Liver (tissue), 9 donors: ENCODE results near the gene DCD. TPM values are rescaled to one million over a fixed set of nuclear protein-coding genes. Genes with fewer than 3 reads are reported as not detected.

Source experiments
- DNase-seq: peaks from one replicate; pipeline ENCODE4 v3.0.0-alpha.2; 2017; ENCODE audit warnings: low spot score
- H3K27ac ChIP-seq, 2 donors: one replicate each; pipeline ENCODE4 v1.7.0; 2013; ENCODE audit warnings: inconsistent platforms in 2 of 2, low read length in 2 of 2, control low read depth in 1 of 2, low read depth in 1 of 2, mild to moderate bottlenecking in 1 of 2
- H3K27me3 ChIP-seq, 4 donors: one replicate each; pipeline versions ENCODE4 v1.6.1 to v1.7.0; 2013; ENCODE audit warnings: low read length in 3 of 4, inconsistent platforms in 1 of 4, mild to moderate bottlenecking in 1 of 4, moderate library complexity in 1 of 4; ENCODE audit not compliant: control insufficient read depth in 4 of 4, insufficient read depth in 4 of 4
- H3K36me3 ChIP-seq, 4 donors: one replicate each; pipeline versions ENCODE4 v1.6.1 to v1.7.0; 2013; ENCODE audit warnings: low read length in 3 of 4, mild to moderate bottlenecking in 3 of 4, low read depth in 1 of 4, moderate library complexity in 1 of 4; ENCODE audit not compliant: control insufficient read depth in 4 of 4, insufficient read depth in 3 of 4
- H3K4me1 ChIP-seq, 4 donors: one replicate each; pipeline versions ENCODE4 v1.6.1 to v1.7.0; 2013; ENCODE audit warnings: low read length in 3 of 4, mild to moderate bottlenecking in 3 of 4, moderate library complexity in 1 of 4; ENCODE audit not compliant: control insufficient read depth in 4 of 4, insufficient read depth in 4 of 4
- H3K4me3 ChIP-seq, 3 donors: one replicate each; pipeline versions ENCODE4 v1.6.1 to v1.7.0; 2013; ENCODE audit warnings: low read length in 3 of 3, control low read depth in 1 of 3, low read depth in 1 of 3, mild to moderate bottlenecking in 1 of 3
- H3K9ac ChIP-seq, 2 donors: one replicate each; pipeline ENCODE4 v1.7.0; 2013; ENCODE audit warnings: low read length in 2 of 2, mild to moderate bottlenecking in 2 of 2, moderate library complexity in 2 of 2, control low read depth in 1 of 2, low read depth in 1 of 2
- H3K9me3 ChIP-seq, 4 donors: one replicate each; pipeline versions ENCODE4 v1.6.1 to v1.7.0; 2013; ENCODE audit warnings: low read length in 3 of 4; ENCODE audit not compliant: control insufficient read depth in 4 of 4
- ATF3 ChIP-seq: IDR thresholded peaks from 2 replicates; pipeline ENCODE4 v1.6.1; 2016; ENCODE audit warnings: antibody characterized with exemption
- EGR1 ChIP-seq, 2 donors: IDR thresholded peaks; 2 replicates each; pipeline ENCODE4 v1.6.1; 2016 to 2018; ENCODE audit warnings: antibody characterized with exemption in 2 of 2, low read depth in 2 of 2
- FOXA1 ChIP-seq: IDR thresholded peaks from 2 replicates; pipeline ENCODE4 v1.6.1; 2016; ENCODE audit warnings: antibody characterized with exemption
- FOXA2 ChIP-seq: IDR thresholded peaks from 2 replicates; pipeline ENCODE4 v1.6.1; 2016; ENCODE audit warnings: antibody characterized with exemption
- GABPA ChIP-seq, 2 donors: IDR thresholded peaks in 1 of 2; conservative IDR thresholded peaks in 1 of 2; 2 replicates each; pipeline ENCODE4 v1.6.1; 2016; ENCODE audit warnings: antibody characterized with exemption in 2 of 2, mild to moderate bottlenecking in 1 of 2, moderate library complexity in 1 of 2
- HNF4A ChIP-seq, 2 donors: conservative IDR thresholded peaks; 2 replicates each; pipeline ENCODE4 v1.6.1; 2016; ENCODE audit warnings: antibody characterized with exemption in 2 of 2, mild to moderate bottlenecking in 2 of 2
- HNF4G ChIP-seq: IDR thresholded peaks from 2 replicates; pipeline ENCODE4 v1.6.1; 2016; ENCODE audit warnings: antibody characterized with exemption
- JUND ChIP-seq, 2 donors: IDR thresholded peaks; 2 replicates each; pipeline ENCODE4 v1.6.1; 2016; ENCODE audit warnings: antibody characterized with exemption in 2 of 2
- MAX ChIP-seq: IDR thresholded peaks from 2 replicates; pipeline ENCODE4 v1.6.1; 2016; ENCODE audit warnings: antibody characterized with exemption
- RAD21 ChIP-seq, 2 donors: IDR thresholded peaks; 2 replicates each; pipeline ENCODE4 v1.6.1; 2016; ENCODE audit warnings: antibody characterized with exemption in 2 of 2, mild to moderate bottlenecking in 2 of 2
- REST ChIP-seq: IDR thresholded peaks from 2 replicates; pipeline ENCODE4 v1.6.1; 2016; ENCODE audit warnings: antibody characterized with exemption, mild to moderate bottlenecking
- RXRA ChIP-seq, 2 donors: IDR thresholded peaks; 2 replicates each; pipeline ENCODE4 v1.6.1; 2017 to 2018; ENCODE audit warnings: antibody characterized with exemption in 2 of 2, mild to moderate bottlenecking in 1 of 2
- SP1 ChIP-seq: IDR thresholded peaks from 2 replicates; pipeline ENCODE4 v1.6.1; 2018; ENCODE audit warnings: antibody characterized with exemption, mild to moderate bottlenecking
- TAF1 ChIP-seq: conservative IDR thresholded peaks from 2 replicates; pipeline ENCODE4 v1.6.1; 2016; ENCODE audit warnings: antibody characterized with exemption, mild to moderate bottlenecking
- YY1 ChIP-seq: IDR thresholded peaks from 2 replicates; pipeline ENCODE4 v1.6.1; 2016; ENCODE audit warnings: antibody characterized with exemption, mild to moderate bottlenecking
- ZBTB33 ChIP-seq: IDR thresholded peaks from 2 replicates; pipeline ENCODE4 v1.6.1; 2016; ENCODE audit warnings: antibody characterized with exemption
- WGBS: extraction: QIAGEN DNeasy Blood & Tissue Kit; methylation state at CpG from one replicate; pipeline ENCODE4 v1.1.7; 2013; 5-methylcytosine and 5-hydroxymethylcytosine counted together
- polyA plus RNA-seq, 2 donors: library from polyadenylated mRNA; stranded (reverse) in 1 of 2; unstranded in 1 of 2; fragments of 200-250 nt in 1 of 2; fragments of >200 nt in 1 of 2; fragmentation: Nextera tagmentation in 1 of 2; extraction: Ambion mirVana in 1 of 2; gene quantifications; one replicate each; pipeline versions ENCODE4 v1.2.1 to v1.2.3, GENCODE V29; 2013 to 2015
- total RNA-seq, 2 donors: library from RNA; depleted of rRNA; stranded (reverse); fragments of >200 nt; gene quantifications; one replicate each; pipeline ENCODE4 v1.2.3, GENCODE V29; 2014
- donor health status: healthy.
- donor health status: healthy.
- donor health status: healthy.
- donor health status: healthy.
- donor health status: healthy.

The DCD gene
- total RNA-seq = not detected
- polyA plus RNA-seq = not detected

- H3K36me3 ChIP-seq = no peaks in the 10 kb centered on the region
- no peaks in the 10 kb centered on the region for H3K9me3 ChIP-seq
- no peak within 1 kb of the TSS for H3K9ac ChIP-seq
- no peak within 1 kb of the TSS for H3K27ac ChIP-seq
- no peak for DNase-seq
- 87% methylated on average over 2 of the region's 2 CpGs for WGBS
- no peaks in the 10 kb centered on the region for H3K4me1 ChIP-seq
- peaks cover 0 to 5% (median 0%) of the 10 kb centered on the region in 4 donors for H3K27me3 ChIP-seq
- no peak for TF ChIP-seq EGR1 (IDR thresholded peaks at IDR 0.05; ENCODE audit: low read depth in 2 of 2)
- no peak for TF ChIP-seq TAF1
- TF ChIP-seq ZBTB33 = no peak
- no peak for TF ChIP-seq REST
- H3K4me3 ChIP-seq = no peak within 1 kb of the TSS
Measured at GRCh38 chr12:54648265-54648664, at the start of gene DCD. TSS of gene DCD (minus strand) at chr12:54648365. CDS start at chr12:54648303, 62 bp downstream.

- no peaks in the 10 kb centered on the region for H3K27me3 ChIP-seq
- WGBS = 38% methylated on average over 1 of the region's 1 CpG
- no peak overlapping the region for H3K27ac ChIP-seq
- no peaks in the 10 kb centered on the region for H3K4me1 ChIP-seq
- H3K9ac ChIP-seq = no peak overlapping the region
- H3K36me3 ChIP-seq = no peaks in the 10 kb centered on the region
- TF ChIP-seq JUND (IDR thresholded peaks at IDR 0.05) (no peak), RXRA (IDR thresholded peaks at IDR 0.05) (no peak), FOXA1 (no peak), MAX (no peak), ATF3 (no peak), REST (no peak), GABPA (IDR thresholded peaks at IDR 0.05 in 1 of 2, conservative IDR thresholded peaks at IDR 0.05 in 1 of 2) (no peak), SP1 (no peak), HNF4G (no peak), HNF4A (conservative IDR thresholded peaks at IDR 0.05) (no peak), YY1 (no peak), RAD21 (IDR thresholded peaks at IDR 0.05) (no peak), FOXA2 (no peak)
- H3K4me3 ChIP-seq = no peak overlapping the region
- no peak for DNase-seq
- H3K9me3 ChIP-seq = no peaks in the 10 kb centered on the region
Measured at GRCh38 chr12:54697851-54698250, 49.7 kb upstream of the DCD start.
